ENCODE data around the gene RBKS. TPM values are rescaled to one million over a fixed set of nuclear protein-coding genes. Genes with fewer than 3 reads are reported as not detected.

The RBKS gene
- total and polyA plus RNA-seq, 2 of the 13 experiments (the other 11 are each of a cell fraction or from before 2014, with no cell fraction given): 7.7 to 8.3 TPM

DNA sequence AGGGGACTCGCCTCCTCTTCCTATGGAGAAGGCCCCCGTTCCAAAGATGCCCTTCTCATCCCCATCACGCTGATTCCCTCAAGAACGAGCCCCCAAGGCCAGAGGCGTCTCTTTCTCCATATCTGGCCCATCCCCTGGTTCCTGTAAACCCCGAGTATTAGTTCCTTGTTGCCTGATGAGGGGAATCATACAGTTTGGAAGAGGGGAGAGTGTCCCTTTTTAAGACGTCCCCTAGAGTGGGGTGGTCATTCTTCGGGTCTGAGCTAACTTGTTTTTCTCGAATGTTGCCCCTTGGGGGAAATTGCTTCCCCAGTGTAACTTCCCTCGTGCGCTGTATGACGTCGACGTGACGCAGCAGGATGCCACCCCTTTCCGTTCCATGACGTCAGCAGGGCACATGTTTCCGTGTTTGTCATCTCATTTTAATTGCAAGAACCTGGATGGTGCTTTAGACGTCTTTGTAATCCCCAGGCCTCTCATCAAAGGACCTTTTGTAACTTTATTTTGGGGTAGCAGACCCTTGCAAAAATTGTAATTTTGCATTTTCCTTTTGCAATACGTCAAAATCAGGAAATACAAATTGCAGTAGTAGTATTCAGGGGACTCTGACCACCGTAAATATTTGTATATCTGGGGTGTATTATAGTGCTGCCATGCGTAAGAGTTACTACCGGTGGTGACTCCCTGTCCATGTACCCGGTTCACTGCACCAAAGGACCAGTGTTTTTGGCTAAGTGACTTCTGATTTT, 911 bp upstream of the RBKS start (continued):
- TF ChIP-seq ZBTB10 (CRISPR knock-in tag; IDR thresholded peaks at IDR 0.05; ENCODE audit: borderline replicate concordance) (peak; percentile 98), RCOR2 (CRISPR knock-in tag; IDR thresholded peaks at IDR 0.05) (0 out of 2 replicates have a peak, but pooled peaks have one; percentile 55), TOE1 (CRISPR knock-in tag; IDR thresholded peaks at IDR 0.05) (no peak), SIN3A (IDR thresholded peaks at IDR 0.05; ENCODE audit: borderline replicate concordance, low read depth, low read length) (0 out of 2 replicates have a peak, but pooled peaks have one; percentile 22), ZNF788 (CRISPR knock-in tag; IDR thresholded peaks at IDR 0.05; ENCODE audit: borderline replicate concordance) (no peak), SMARCC2 (IDR thresholded peaks at IDR 0.05) (no peak), HCFC1 (IDR thresholded peaks at IDR 0.05; ENCODE audit: low read depth, low read length) (no peak), NFRKB (IDR thresholded peaks at IDR 0.05) (no peak), HOXA9 (CRISPR knock-in tag; IDR thresholded peaks at IDR 0.05; ENCODE audit: borderline replicate concordance) (no peak), UBTF (CRISPR knock-in tag; IDR thresholded peaks at IDR 0.05) (no peak), KDM5A (IDR thresholded peaks at IDR 0.05; ENCODE audit: borderline replicate concordance, low read length) (peak; percentile 52; the same call in 1 of the 2 replicates), FOXO4 (CRISPR knock-in tag; conservative IDR thresholded peaks at IDR 0.05) (no peak)
- TF ChIP-seq, protein P1, sequence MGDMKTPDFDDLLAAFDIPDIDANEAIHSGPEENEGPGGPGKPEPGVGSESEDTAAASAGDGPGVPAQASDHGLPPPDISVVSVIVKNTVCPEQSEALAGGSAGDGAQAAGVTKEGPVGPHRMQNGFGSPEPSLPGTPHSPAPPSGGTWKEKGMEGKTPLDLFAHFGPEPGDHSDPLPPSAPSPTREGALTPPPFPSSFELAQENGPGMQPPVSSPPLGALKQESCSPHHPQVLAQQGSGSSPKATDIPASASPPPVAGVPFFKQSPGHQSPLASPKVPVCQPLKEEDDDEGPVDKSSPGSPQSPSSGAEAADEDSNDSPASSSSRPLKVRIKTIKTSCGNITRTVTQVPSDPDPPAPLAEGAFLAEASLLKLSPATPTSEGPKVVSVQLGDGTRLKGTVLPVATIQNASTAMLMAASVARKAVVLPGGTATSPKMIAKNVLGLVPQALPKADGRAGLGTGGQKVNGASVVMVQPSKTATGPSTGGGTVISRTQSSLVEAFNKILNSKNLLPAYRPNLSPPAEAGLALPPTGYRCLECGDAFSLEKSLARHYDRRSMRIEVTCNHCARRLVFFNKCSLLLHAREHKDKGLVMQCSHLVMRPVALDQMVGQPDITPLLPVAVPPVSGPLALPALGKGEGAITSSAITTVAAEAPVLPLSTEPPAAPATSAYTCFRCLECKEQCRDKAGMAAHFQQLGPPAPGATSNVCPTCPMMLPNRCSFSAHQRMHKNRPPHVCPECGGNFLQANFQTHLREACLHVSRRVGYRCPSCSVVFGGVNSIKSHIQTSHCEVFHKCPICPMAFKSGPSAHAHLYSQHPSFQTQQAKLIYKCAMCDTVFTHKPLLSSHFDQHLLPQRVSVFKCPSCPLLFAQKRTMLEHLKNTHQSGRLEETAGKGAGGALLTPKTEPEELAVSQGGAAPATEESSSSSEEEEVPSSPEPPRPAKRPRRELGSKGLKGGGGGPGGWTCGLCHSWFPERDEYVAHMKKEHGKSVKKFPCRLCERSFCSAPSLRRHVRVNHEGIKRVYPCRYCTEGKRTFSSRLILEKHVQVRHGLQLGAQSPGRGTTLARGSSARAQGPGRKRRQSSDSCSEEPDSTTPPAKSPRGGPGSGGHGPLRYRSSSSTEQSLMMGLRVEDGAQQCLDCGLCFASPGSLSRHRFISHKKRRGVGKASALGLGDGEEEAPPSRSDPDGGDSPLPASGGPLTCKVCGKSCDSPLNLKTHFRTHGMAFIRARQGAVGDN (CRISPR knock-in tag; IDR thresholded peaks at IDR 0.05): no peak
- TF ChIP-seq, protein P2, sequence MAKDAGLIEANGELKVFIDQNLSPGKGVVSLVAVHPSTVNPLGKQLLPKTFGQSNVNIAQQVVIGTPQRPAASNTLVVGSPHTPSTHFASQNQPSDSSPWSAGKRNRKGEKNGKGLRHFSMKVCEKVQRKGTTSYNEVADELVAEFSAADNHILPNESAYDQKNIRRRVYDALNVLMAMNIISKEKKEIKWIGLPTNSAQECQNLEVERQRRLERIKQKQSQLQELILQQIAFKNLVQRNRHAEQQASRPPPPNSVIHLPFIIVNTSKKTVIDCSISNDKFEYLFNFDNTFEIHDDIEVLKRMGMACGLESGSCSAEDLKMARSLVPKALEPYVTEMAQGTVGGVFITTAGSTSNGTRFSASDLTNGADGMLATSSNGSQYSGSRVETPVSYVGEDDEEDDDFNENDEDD (CRISPR knock-in tag; IDR thresholded peaks at IDR 0.05; ENCODE audit: borderline replicate concordance): no peak

All from HepG2 (cell line).